Activated CD4-positive, alpha-beta memory T cell treated with anti-CD3 and anti-CD28 coated beads, Interleukin-2, amount 10 ng/mL, durations not matched to agents 7 days and 5 days (primary cell): ENCODE data around the gene MAG. TPM values are rescaled to one million over a fixed set of nuclear protein-coding genes. Genes with fewer than 3 reads are reported as not detected.

Source experiments
- CTCF ChIA-PET: fragments of 350-600 bp; sonication (Branson Sonifier 250); formaldehyde crosslinking; loops from one replicate; lab custom pipeline; 2021; ENCODE audit warnings: antibody characterized with exemption, inconsistent platforms; lab: Charles Lee
- POLR2A ChIA-PET: fragments of 350-600 bp; sonication (Branson Sonifier 250); formaldehyde crosslinking; loops from one replicate; lab custom pipeline; 2021; ENCODE audit warnings: antibody characterized with exemption; lab: Charles Lee
- DNase-seq: peaks from one replicate; pipeline ENCODE4 v3.0.0-alpha.2; 2020
- H3K27ac Mint-ChIP-seq: one replicate; pipeline ENCODE4 v1.8.0; 2021; ENCODE audit warnings: mild to moderate bottlenecking, mixed read lengths
- H3K27me3 Mint-ChIP-seq: one replicate; pipeline ENCODE4 v1.8.0; 2021; ENCODE audit warnings: mixed read lengths
- H3K36me3 Mint-ChIP-seq: one replicate; pipeline ENCODE4 v1.8.0; 2021; ENCODE audit warnings: low read depth, mixed read lengths
- H3K4me1 Mint-ChIP-seq: one replicate; pipeline ENCODE4 v1.8.0; 2021; ENCODE audit warnings: mixed read lengths
- H3K4me3 Mint-ChIP-seq: one replicate; pipeline ENCODE4 v1.8.0; 2021; ENCODE audit warnings: mild to moderate bottlenecking, mixed read lengths
- H3K9me3 Mint-ChIP-seq: one replicate; pipeline ENCODE4 v1.8.0; 2021; ENCODE audit warnings: mixed read lengths
- total RNA-seq, 2 experiments: library from RNA; stranded (reverse); gene quantifications; one replicate each; pipeline ENCODE4 v1.2.3, GENCODE V29; 2021

Gene MAG
- total RNA-seq, 2 experiments from 2014 or later, result not detected

DNA sequence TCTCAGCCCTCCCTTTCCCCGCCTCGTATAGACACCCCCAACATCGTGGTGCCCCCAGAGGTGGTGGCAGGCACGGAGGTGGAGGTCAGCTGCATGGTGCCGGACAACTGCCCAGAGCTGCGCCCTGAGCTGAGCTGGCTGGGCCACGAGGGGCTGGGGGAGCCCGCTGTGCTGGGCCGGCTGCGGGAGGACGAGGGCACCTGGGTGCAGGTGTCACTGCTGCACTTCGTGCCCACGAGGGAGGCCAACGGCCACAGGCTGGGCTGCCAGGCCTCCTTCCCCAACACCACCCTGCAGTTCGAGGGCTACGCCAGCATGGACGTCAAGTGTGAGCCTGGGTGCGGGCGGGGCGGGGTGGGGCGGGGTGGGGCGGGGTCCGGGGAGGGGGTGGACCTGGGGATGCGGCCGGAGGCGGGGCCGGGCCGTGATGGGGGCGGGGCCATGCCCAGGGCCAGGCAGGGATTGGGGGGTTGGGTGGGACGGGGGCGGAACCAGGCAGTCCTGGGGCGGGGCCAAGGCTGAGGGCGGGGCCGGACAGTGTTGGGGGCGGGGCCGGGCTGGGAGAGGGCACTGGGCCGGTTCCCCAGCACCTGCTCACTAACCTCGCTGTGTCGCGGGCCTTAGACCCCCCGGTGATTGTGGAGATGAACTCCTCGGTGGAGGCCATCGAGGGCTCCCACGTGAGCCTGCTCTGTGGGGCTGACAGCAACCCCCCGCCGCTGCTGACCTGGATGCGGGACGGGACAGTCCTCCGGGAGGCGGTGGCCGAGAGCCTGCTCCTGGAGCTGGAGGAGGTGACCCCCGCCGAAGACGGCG, 7.8 kb downstream of the MAG start:
- H3K36me3 Mint-ChIP-seq, result no peaks in the 10 kb centered on the region
- no peaks in the 10 kb centered on the region for H3K9me3 Mint-ChIP-seq
- no peak overlapping the region for H3K4me3 Mint-ChIP-seq
- H3K27me3 Mint-ChIP-seq, result no peaks in the 10 kb centered on the region
- ChIA-PET CTCF (no interaction called here), POLR2A (no interaction called here)
- H3K4me1 Mint-ChIP-seq, result peaks cover 8% of the 10 kb centered on the region
- no peak for DNase-seq
- H3K27ac Mint-ChIP-seq, result no peak overlapping the region

- no peak overlapping the region for H3K4me3 Mint-ChIP-seq
- CTCF ChIA-PET, result no interaction called here
- no peaks in the 10 kb centered on the region for H3K36me3 Mint-ChIP-seq
- no peaks in the 10 kb centered on the region for H3K27me3 Mint-ChIP-seq
- no peaks in the 10 kb centered on the region for H3K9me3 Mint-ChIP-seq
- no peak overlapping the region for H3K27ac Mint-ChIP-seq
- POLR2A ChIA-PET, result no interaction called here
- peaks cover 8% of the 10 kb centered on the region for H3K4me1 Mint-ChIP-seq
- no peak for DNase-seq
Measured at GRCh38 chr19:35300339-35300649, 8.3 kb downstream of the MAG start.

GRCh38 chr19:35301961-35302360, 10.0 kb downstream of the MAG start:
- H3K9me3 Mint-ChIP-seq, result no peaks in the 10 kb centered on the region
- no peaks in the 10 kb centered on the region for H3K4me1 Mint-ChIP-seq
- H3K27me3 Mint-ChIP-seq, result no peaks in the 10 kb centered on the region
- ChIA-PET CTCF (interaction anchor here (0.6 kb wide), 1 partner anchor 212 kb away, joined by 3 read pairs; no protein-coding TSS in a partner anchor), POLR2A (interaction anchor here (1.0 kb wide), 1 partner anchor 21 kb away, joined by 3 read pairs; no protein-coding TSS in a partner anchor)
- DNase-seq, result no peak
- H3K36me3 Mint-ChIP-seq, result no peaks in the 10 kb centered on the region
- no peak overlapping the region for H3K4me3 Mint-ChIP-seq
- H3K27ac Mint-ChIP-seq, result no peak overlapping the region

DNA sequence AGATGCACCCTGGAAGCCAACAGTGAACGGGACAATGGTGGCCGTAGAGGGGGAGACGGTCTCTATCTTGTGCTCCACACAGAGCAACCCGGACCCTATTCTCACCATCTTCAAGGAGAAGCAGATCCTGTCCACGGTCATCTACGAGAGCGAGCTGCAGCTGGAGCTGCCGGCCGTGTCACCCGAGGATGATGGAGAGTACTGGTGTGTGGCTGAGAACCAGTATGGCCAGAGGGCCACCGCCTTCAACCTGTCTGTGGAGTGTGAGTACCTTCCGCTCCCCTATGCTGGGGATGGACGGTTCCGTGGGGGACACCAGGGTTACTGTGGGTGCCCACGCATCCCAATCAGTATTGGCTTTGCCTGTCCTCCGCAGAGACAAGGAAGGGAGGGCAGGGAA, 10.5 kb downstream of the MAG start:
- no peak for DNase-seq
- H3K4me3 Mint-ChIP-seq, result no peak overlapping the region
- CTCF ChIA-PET, result no interaction called here
- H3K9me3 Mint-ChIP-seq, result no peaks in the 10 kb centered on the region
- POLR2A ChIA-PET, result interaction anchor here (1.0 kb wide), 1 partner anchor 21 kb away, joined by 3 read pairs; no protein-coding TSS in a partner anchor
- no peaks in the 10 kb centered on the region for H3K36me3 Mint-ChIP-seq
- H3K4me1 Mint-ChIP-seq, result no peaks in the 10 kb centered on the region
- H3K27me3 Mint-ChIP-seq, result no peaks in the 10 kb centered on the region
- H3K27ac Mint-ChIP-seq, result no peak overlapping the region

- Mint-ChIP-seq H3K4me1 (no peaks in the 10 kb centered on the region), H3K27me3 (no peaks in the 10 kb centered on the region), H3K4me3 (no peak overlapping the region), H3K9me3 (no peaks in the 10 kb centered on the region), H3K36me3 (no peaks in the 10 kb centered on the region), H3K27ac (no peak overlapping the region)
- no peak for DNase-seq
- CTCF ChIA-PET, result no interaction called here
- POLR2A ChIA-PET, result no interaction called here
Measured at GRCh38 chr19:35303357-35303915, 11.5 kb downstream of the MAG start.

DNA sequence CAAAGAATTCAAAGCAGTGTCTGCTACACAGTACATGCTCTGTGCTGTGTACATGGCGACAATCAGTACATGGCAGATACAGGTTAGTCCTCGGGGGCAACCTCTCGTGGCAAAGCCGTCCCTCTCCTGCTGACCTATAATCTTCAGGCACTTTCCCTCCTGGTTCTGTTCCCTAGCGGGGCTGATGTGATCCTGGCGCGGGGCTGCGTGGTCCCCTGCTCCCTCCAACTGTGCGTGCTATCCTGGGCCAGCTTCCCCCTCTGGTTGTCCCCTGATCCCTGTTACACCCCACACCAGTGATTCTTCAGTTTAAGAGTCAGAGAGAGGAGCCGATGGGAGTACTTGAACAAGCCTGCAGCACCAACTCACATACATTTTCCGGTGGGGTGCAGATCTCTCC, 12.1 kb downstream of the MAG start:
- Mint-ChIP-seq H3K27me3 (no peaks in the 10 kb centered on the region), H3K4me1 (no peaks in the 10 kb centered on the region), H3K4me3 (no peak overlapping the region), H3K9me3 (no peaks in the 10 kb centered on the region), H3K36me3 (no peaks in the 10 kb centered on the region), H3K27ac (no peak overlapping the region)
- no peak for DNase-seq
- CTCF ChIA-PET, result no interaction called here
- POLR2A ChIA-PET, result no interaction called here

DNA sequence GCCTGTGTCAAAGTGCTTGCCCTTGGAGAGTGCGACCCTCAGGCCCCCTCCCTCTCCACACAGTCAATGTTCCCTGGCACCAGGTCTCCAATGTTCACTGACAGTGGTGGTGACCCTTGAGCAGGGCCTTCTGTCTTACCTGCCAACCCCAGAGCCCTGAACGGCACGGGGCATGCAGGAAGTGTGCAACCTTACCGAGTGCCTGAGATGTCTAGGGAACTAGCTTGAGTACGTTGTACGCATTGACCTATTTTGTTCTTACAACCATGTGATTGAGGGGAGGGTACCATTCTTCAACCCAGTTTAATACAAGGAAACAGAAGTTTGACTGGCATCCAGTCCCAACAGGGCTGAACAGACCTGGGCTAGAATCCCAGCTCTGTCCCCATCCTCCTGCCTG, 13.2 kb downstream of the MAG start:
- H3K27me3 Mint-ChIP-seq, result no peaks in the 10 kb centered on the region
- H3K9me3 Mint-ChIP-seq, result no peaks in the 10 kb centered on the region
- ChIA-PET POLR2A (no interaction called here), CTCF (no interaction called here)
- no peaks in the 10 kb centered on the region for H3K36me3 Mint-ChIP-seq
- no peak overlapping the region for H3K4me3 Mint-ChIP-seq
- H3K27ac Mint-ChIP-seq, result no peak overlapping the region
- H3K4me1 Mint-ChIP-seq, result no peaks in the 10 kb centered on the region
- DNase-seq, result no peak

DNA sequence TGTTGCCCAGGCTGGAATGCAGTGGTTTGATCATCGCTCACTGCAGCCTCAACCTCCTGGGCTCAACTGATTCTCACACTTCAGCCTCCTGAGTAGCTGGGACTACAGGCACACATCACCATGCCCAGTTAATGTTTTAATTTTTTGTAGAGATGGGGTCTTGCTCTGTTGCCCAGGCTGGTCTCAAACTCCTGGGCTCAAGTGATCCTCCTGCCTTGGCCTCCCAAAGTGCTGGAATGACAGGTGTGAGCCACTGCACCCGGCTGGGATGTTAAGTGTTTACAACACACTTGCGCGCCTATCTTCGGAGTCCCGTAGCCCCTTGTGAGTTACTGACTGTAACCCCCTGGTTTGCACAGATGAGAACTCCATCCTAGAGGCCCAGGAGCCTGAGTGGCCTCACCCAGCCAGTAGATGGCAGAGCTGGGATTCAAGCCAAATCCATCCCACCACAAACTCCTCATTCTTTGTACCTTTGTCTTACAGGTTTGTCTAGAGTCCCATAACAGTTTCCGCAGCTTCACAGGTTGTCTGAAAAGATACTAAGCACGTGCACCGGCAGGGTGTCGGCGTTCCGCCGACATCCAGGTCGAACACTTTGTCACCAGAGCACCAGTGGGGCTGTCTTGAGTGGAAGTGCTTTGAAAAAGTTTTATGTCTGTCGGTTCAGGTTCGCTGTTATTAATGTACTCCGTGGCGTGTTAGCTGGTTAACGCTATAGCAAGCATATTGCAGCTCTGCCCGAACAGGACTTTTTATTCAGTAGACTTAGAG, 14.7 kb downstream of the MAG start:
- ChIA-PET POLR2A (no interaction called here), CTCF (no interaction called here)
- Mint-ChIP-seq H3K36me3 (no peaks in the 10 kb centered on the region), H3K9me3 (no peaks in the 10 kb centered on the region), H3K27ac (no peak overlapping the region), H3K27me3 (no peaks in the 10 kb centered on the region), H3K4me1 (no peaks in the 10 kb centered on the region), H3K4me3 (no peak overlapping the region)
- no peak for DNase-seq

DNA sequence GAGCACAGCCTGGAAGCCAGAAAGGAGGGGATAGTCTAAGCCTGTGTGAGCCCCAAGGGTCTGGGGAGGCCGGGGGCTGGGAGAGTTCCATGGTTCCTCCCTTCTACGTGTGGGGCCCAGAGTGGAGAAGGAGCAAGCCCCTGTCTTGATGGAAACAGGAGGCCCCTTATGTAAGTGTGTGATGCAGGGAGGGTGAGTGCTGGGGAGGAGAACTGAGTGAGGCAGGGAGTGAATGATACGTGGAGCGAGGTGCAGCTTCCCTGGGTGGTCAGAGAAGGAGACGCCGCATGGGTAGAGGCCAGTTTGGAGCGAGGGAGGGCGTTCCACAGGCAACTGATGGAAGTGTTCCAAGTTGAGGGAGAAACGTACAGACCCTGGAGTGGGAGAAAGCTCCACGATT, 16.0 kb downstream of the MAG start:
- Mint-ChIP-seq H3K36me3 (no peaks in the 10 kb centered on the region), H3K4me1 (no peaks in the 10 kb centered on the region), H3K9me3 (no peaks in the 10 kb centered on the region), H3K4me3 (no peak overlapping the region), H3K27ac (no peak overlapping the region), H3K27me3 (no peaks in the 10 kb centered on the region)
- CTCF ChIA-PET, result no interaction called here
- POLR2A ChIA-PET, result no interaction called here
- DNase-seq, result no peak

- Mint-ChIP-seq H3K4me3 (no peak overlapping the region), H3K27ac (no peak overlapping the region), H3K27me3 (no peaks in the 10 kb centered on the region), H3K4me1 (no peaks in the 10 kb centered on the region), H3K9me3 (no peaks in the 10 kb centered on the region), H3K36me3 (no peaks in the 10 kb centered on the region)
- no peak for DNase-seq
- ChIA-PET POLR2A (no interaction called here), CTCF (no interaction called here)
Measured at GRCh38 chr19:35308910-35309309, 16.9 kb downstream of the MAG start.

DNA sequence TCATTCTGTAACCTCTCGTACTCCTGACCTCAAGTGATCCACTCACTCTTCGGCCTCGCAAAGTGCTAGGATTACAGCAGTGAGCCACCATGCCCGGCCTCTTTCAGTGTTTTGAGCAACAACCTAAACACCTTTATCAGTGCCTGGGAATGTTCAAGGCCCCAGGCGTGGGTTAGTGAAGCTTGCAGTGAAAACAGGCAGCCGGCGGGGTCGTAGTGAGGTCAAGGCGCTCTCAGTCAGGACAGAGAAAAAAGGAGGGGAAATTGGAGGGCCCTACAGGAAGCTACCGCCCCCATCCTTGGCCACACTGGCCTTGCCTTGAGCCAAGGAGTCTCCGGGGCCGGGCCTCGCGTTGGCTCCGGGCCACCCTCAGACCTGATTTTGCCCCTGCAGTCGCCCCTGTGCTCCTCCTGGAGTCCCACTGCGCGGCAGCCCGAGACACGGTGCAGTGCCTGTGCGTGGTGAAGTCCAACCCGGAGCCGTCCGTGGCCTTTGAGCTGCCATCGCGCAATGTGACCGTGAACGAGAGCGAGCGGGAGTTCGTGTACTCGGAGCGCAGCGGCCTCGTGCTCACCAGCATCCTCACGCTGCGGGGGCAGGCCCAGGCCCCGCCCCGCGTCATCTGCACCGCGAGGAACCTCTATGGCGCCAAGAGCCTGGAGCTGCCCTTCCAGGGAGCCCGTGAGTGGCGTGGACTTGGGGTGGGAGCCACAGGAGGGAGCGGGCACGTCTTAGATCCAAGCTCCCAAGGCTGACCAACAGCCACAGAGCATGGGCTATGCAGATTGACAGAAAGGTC, 17.7 kb downstream of the MAG start:
- H3K4me1 Mint-ChIP-seq, result no peaks in the 10 kb centered on the region
- peaks cover 3% of the 10 kb centered on the region for H3K27me3 Mint-ChIP-seq
- ChIA-PET CTCF (no interaction called here), POLR2A (no interaction called here)
- H3K36me3 Mint-ChIP-seq, result no peaks in the 10 kb centered on the region
- no peak overlapping the region for H3K27ac Mint-ChIP-seq
- H3K4me3 Mint-ChIP-seq, result no peak overlapping the region
- no peak for DNase-seq
- H3K9me3 Mint-ChIP-seq, result no peaks in the 10 kb centered on the region

DNA sequence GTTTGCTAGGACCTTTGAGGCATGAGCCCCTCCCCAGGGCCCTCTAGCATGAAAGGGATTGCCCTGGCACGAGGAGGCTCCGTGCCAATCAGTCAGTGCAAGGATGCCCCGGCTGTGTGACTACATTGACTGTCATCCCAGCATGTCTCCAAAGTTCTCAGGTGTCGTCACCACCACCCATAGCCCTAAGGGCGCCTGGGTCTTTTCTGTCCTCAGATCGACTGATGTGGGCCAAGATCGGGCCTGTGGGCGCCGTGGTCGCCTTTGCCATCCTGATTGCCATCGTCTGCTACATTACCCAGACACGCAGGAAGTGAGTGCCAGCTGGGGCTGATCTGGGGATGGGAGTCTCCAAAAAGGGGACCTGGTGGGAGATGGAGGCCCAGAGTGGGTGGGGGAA, 18.4 kb downstream of the MAG start:
- no peak overlapping the region for H3K4me3 Mint-ChIP-seq
- DNase-seq, result no peak
- H3K27me3 Mint-ChIP-seq, result peaks cover 5% of the 10 kb centered on the region
- no peak overlapping the region for H3K27ac Mint-ChIP-seq
- ChIA-PET POLR2A (no interaction called here), CTCF (no interaction called here)
- no peaks in the 10 kb centered on the region for H3K36me3 Mint-ChIP-seq
- no peaks in the 10 kb centered on the region for H3K4me1 Mint-ChIP-seq
- no peaks in the 10 kb centered on the region for H3K9me3 Mint-ChIP-seq
